GM12874 (cell line): ENCODE results near the gene C1QTNF8.

Experiments
- CTCF ChIP-seq: IDR thresholded peaks from 2 replicates; pipeline ENCODE4 v1.5.1; 2011; ENCODE audit warnings: low read depth, mild to moderate bottlenecking, control low read depth, low read length, moderate library complexity; ENCODE audit not compliant: insufficient read depth

The C1QTNF8 gene

GRCh38 chr16:1052721-1053120 lies 43.3 kb downstream of the C1QTNF8 start:
- no peak for TF ChIP-seq CTCF

GRCh38 chr16:1051446-1051845 lies 44.6 kb downstream of the C1QTNF8 start:
- TF ChIP-seq CTCF: no peak

- TF ChIP-seq CTCF: no peak
Measured at GRCh38 chr16:1050921-1051320, 45.1 kb downstream of the C1QTNF8 start.

- TF ChIP-seq CTCF: no peak
Measured at GRCh38 chr16:1050516-1050915, 45.5 kb downstream of the C1QTNF8 start.

GRCh38 chr16:1049976-1050247 lies 46.1 kb downstream of the C1QTNF8 start:
- TF ChIP-seq CTCF: no peak

- TF ChIP-seq CTCF: no peak
Measured at GRCh38 chr16:1049113-1049975, 46.7 kb downstream of the C1QTNF8 start.

GRCh38 chr16:1048442-1049112 lies 47.5 kb downstream of the C1QTNF8 start:
- TF ChIP-seq CTCF: no peak
